ENCODE results near the gene TSC22D2. TPM values are rescaled to one million over a fixed set of nuclear protein-coding genes. Genes with fewer than 3 reads are reported as not detected.

Gene TSC22D2
- total and polyA plus RNA-seq, 2 of the 8 experiments (the other 6 are each of a cell fraction or from before 2014, with no cell fraction given): 3.4 to 27.6 TPM

DNA sequence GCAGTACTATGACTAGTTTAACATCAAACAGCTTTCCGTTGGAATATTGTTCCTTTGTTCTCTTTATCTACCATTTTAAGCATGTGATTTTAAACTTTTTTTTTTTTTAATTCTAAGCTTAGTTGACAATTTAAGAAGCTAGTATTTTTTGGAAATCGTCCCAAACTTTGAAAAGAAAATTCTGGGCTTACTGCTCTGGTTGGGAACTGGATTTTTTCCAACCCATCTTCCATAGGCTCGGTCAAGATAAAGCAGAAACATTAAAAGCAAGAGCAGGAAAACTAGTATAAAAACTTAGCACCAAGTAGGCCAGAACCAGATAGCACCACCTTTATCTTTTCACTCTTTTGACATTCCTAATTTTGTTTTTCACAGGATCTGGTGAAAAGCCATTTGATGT lies 49.9 kb downstream of the TSC22D2 start:
- ChIA-PET CTCF (ENCODE audit: partially characterized antibody) (interaction anchor here (0.9 to 1.1 kb wide), 3 partner anchors 38 to 171 kb away, joined by 3 to 4 read pairs (median 3); no protein-coding TSS in a partner anchor), POLR2A (ENCODE audit: partially characterized antibody) (interaction anchor here (1.4 kb wide), 1 partner anchor 31 kb away, joined by 3 read pairs; no protein-coding TSS in a partner anchor)
- Histone ChIP-seq H4K8ac (ENCODE audit: extremely low read depth, insufficient read depth, low read length) (no peak overlapping the region), H3K36me3 (ENCODE audit: control insufficient read depth in 2 of 4, insufficient read depth in 4 of 4, low read length in 3 of 4) (peaks cover 0 to 23% (median 4%) of the 10 kb centered on the region in 4 experiments; a peak in 4 of 8 replicates), H3K18ac (ENCODE audit: extremely low read depth, low read length) (no peak overlapping the region), H2AFZ (ENCODE audit: low read length) (no peak overlapping the region), H2BK20ac (ENCODE audit: low read length) (no peak overlapping the region), H3K27ac (ENCODE audit: low read depth, low read length) (no peak overlapping the region), H3K79me1 (ENCODE audit: low read depth, low read length) (no peaks in the 10 kb centered on the region), H3K4me2 (ENCODE audit: insufficient read depth in 1 of 2, low read depth in 2 of 2, low read length in 2 of 2) (no peak overlapping the region), H3K4ac (replicated peaks; ENCODE audit: insufficient read length, low read depth, low read length) (no peak overlapping the region), H3K9me3 (ENCODE audit: insufficient read depth in 2 of 2, low read depth in 1 of 2, low read length in 1 of 2) (no peaks in the 10 kb centered on the region), H2BK120ac (replicated peaks; ENCODE audit: low read depth, low read length) (no peak overlapping the region), H3K4me3 (ENCODE audit: extremely low read depth in 1 of 4, insufficient read depth in 2 of 4, low read depth in 3 of 4, low read length in 4 of 4) (no peak overlapping the region), H2BK5ac (ENCODE audit: low read depth, low read length) (no peak overlapping the region), H2AK5ac (ENCODE audit: low read depth, low read length) (no peak overlapping the region), H3K56ac (replicated peaks; ENCODE audit: insufficient read length, low read depth, low read length) (no peak overlapping the region), H3K14ac (ENCODE audit: insufficient read length) (no peak overlapping the region), H2BK15ac (ENCODE audit: low read length) (no peak overlapping the region), H4K91ac (replicated peaks; ENCODE audit: insufficient read length, low read length) (no peak overlapping the region), H3K23ac (ENCODE audit: insufficient read length) (no peak overlapping the region), H4K5ac (ENCODE audit: insufficient read length, low read depth, low read length) (no peak overlapping the region), H3K9ac (replicated peaks in 1 of 4; ENCODE audit: extremely low read depth in 1 of 4, low read depth in 3 of 4, low read length in 3 of 4) (no peak overlapping the region), H3K79me2 (ENCODE audit: control insufficient read depth in 1 of 2, insufficient read depth in 2 of 2, low read length in 2 of 2) (peaks cover 0 to 9% of the 10 kb centered on the region in 2 experiments; a peak in 2 of 4 replicates), H3K4me1 (replicated peaks in 1 of 4; ENCODE audit: control insufficient read depth in 3 of 4, insufficient read depth in 4 of 4, low read length in 3 of 4) (no peaks in the 10 kb centered on the region), H4K20me1 (replicated peaks in 1 of 2; ENCODE audit: control insufficient read depth in 1 of 2, insufficient read depth in 2 of 2, low read length in 2 of 2) (no peaks in the 10 kb centered on the region), H3K23me2 (ENCODE audit: low read depth, low read length) (no peaks in the 10 kb centered on the region), H3K27me3 (replicated peaks in 1 of 4; ENCODE audit: control insufficient read depth in 3 of 4, extremely low read depth in 1 of 4, insufficient read depth in 3 of 4, low read length in 3 of 4) (no peaks in the 10 kb centered on the region), H2BK12ac (ENCODE audit: low read depth, low read length) (no peak overlapping the region)
- TF ChIP-seq KDM5A (IDR thresholded peaks at IDR 0.05; ENCODE audit: low read length): no peak
- DNase-seq (ENCODE audit: low read depth in 1 of 2, low spot score in 2 of 2): no peak
- 96% methylated on average over 3 of the region's 3 CpGs; no CpG with 5 or more reads in 1 of the 2 experiments for WGBS, 2 experiments (ENCODE audit: extremely low coverage in 1 of 2, insufficient coverage in 1 of 2, insufficient read length in 1 of 2, insufficient replicate concordance in 2 of 2, low coverage in 1 of 2, low lambda C conversion rate in 2 of 2, missing lambda C conversion rate in 1 of 2)
- FAIRE-seq: no peak

Measured in H1 (cell line).